GM20000 (cell line): ENCODE data around the gene GLP1R.

Experiments used
- DNase-seq: peaks from one replicate; pipeline ENCODE4 v3.0.0; 2012; ENCODE audit warnings: low spot score
- CTCF ChIP-seq: IDR thresholded peaks from 2 replicates; pipeline ENCODE4 v1.5.1; 2012; ENCODE audit warnings: mild to moderate bottlenecking, control low read depth; ENCODE audit errors: extremely low read depth, missing control alignments

The GLP1R gene

GRCh38 chr6:39026175-39026574, 22.4 kb upstream of the GLP1R start:
- TF ChIP-seq CTCF, result no peak
- no peak for DNase-seq

GRCh38 chr6:39029156-39030011, 19.2 kb upstream of the GLP1R start:
- peak; percentile 67 for DNase-seq
- peak; percentile 84 for TF ChIP-seq CTCF

- TF ChIP-seq CTCF, result no peak
Observed at GRCh38 chr6:39035681-39036080, 12.9 kb upstream of the GLP1R start.

GRCh38 chr6:39037082-39037508, 11.5 kb upstream of the GLP1R start:
- no peak for TF ChIP-seq CTCF
- no peak for DNase-seq

More at GRCh38 chr6:39035681-39036080, 12.9 kb upstream of the GLP1R start:
- DNase-seq, result no peak

- TF ChIP-seq CTCF, result no peak
- DNase-seq, result no peak
Observed at GRCh38 chr6:39037707-39038106, 10.9 kb upstream of the GLP1R start.

- no peak for TF ChIP-seq CTCF
- DNase-seq, result no peak
Observed at GRCh38 chr6:39040080-39040673, 8.4 kb upstream of the GLP1R start.

GRCh38 chr6:39041072-39041471, 7.5 kb upstream of the GLP1R start:
- no peak for TF ChIP-seq CTCF
- peak; percentile 65 for DNase-seq
